ENCODE measurements around the gene F11R.
"Not testable (repeated sequence)": the region's sequence is repeated elsewhere in the genome, so short reads cannot be mapped to it uniquely, and the experiment has no call there.

Gene F11R

DNA sequence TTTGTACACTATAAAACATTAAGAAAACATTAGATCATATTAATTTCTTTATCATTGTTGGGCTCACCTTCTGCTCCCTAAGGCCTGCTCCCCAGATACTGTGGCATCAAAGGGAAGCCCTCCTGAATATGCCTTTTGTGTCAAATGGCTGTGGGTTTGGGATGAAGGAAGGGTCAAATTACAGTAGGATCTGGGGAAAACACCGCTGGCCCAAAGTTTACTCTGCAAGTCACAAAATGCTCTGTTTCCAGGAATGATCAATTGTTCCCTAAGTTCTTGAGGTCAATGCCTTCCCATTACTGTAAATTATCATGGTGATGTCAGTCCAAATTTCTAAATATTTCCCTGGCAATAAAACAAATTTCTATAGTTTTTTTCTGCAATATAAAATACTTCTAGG lies 59.5 kb downstream of the F11R start:
- DNase-seq = no peak

DNA sequence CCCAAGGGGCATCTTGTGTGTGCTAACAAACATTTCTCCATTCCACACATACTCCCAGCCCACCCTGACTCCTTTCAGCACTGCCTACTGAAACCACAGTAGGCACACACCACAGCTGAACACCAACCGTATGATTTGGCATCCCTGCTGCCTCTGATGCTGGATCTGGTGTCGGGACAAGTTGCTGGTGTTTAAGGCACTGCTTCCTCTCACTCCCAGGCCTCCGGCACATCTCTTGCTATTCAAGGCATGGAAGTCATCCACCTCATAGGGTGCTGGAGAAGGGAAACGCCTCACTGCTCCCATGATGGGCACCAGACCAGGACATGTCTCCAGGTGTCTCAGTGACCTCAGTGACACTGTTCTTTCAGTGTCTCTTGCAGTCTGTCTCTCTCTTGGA lies 64.0 kb downstream of the F11R start:
- DNase-seq = no peak

- peak; percentile 56 for DNase-seq
Observed at GRCh38 chr1:160954158-160955104, 66.5 kb downstream of the F11R start, which contains the start of gene ITLN2. Gene ITLN2, minus strand, starts transcription at chr1:160954809. Its CDS starts 68 bp downstream, at chr1:160954741.

DNA sequence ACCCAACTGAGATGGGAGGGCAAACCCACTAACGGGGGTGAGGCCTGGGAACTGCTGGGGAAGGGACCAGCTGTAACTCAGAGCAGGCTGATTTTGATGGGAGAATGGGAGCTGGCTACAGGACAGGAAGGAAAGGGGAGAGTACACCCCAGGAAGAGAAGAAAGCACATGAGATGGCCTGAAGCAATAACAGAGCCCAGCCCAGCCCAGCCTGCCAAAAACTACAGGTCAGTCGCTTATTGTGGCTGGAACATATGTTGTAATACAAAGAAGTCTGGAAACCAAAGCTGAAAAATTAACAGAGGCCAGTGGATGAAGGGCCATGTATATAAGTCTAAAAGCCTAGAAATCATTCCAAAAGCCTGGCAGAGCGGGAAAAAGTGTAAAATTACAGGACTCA lies 67.9 kb downstream of the F11R start:
- DNase-seq = no peak

GRCh38 chr1:160952129-160952510 lies 68.8 kb downstream of the F11R start:
- no peak for DNase-seq

DNA sequence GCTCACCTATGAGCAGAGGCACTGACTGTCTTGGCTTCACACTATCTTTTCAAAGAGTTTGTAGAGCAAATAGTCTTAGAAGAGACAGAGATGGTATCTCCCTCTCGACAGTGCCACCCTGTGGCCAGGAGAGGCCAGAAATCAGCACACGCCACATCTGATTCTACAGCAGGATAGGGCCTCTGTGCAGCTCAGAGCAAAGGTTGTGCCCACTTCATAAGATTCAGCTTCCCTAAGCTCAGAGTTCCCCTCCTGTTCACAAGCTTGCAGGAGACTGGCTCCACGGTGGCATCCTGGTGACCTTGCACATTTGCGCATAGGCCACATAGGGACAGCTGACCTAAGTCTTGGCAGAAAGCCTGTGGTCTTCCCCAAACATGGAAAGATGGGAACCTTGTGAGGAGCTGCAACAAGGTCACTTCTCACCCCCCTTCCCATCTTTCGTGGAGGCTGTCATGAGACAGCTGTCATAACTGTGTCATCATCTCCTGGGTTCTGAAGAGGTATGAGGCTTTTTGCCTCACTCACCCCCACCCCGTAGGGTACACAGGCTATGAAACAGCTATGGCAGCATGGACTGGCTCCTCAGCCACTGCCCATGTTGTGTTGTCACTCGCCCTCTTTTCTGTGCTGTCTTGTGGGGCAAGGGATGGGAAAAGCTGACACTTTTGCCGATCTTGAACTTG lies 69.4 kb downstream of the F11R start:
- peak; percentile 75 for DNase-seq

DNA sequence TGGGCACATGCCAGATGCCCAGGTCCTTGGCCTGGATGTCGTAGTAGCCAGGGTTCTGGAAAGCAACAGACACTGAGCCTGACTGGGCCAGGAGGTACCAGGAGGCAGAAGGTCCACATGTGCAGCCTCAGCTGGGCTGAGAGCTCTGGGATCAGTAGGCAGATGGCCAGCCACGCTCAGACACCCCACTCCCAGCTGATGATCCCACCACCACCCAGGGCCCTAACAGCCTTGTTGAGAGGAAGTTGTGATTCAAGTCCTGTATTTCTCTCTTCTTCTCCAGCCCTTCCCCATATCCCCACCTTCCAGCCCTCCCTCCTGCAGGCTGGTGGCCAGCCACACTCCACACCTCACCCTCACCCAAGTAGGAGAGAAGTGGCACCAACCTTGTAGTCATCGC lies 70.3 kb downstream of the F11R start:
- no peak for DNase-seq

DNA sequence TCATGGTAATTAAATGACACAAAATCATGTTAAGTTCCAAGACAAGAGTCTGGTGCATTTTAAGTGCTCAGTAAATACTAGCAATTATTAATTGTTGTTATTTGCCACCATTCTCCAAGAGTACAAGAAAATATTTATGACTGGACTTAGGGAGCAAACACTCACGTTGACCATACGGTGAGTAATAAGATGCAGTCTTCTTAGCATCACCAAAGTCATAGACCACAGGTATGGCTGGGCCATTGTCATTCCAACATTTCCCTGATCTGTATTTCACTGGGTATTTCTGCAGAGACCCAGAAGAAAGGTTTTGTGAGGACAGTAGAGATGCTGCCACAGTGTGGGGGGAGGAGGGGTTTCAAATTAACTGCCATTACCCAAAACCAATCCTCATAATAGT lies 71.1 kb downstream of the F11R start:
- DNase-seq = no peak

- not testable (repeated sequence) for DNase-seq
Observed at GRCh38 chr1:160949216-160949880, 71.6 kb downstream of the F11R start.

DNA sequence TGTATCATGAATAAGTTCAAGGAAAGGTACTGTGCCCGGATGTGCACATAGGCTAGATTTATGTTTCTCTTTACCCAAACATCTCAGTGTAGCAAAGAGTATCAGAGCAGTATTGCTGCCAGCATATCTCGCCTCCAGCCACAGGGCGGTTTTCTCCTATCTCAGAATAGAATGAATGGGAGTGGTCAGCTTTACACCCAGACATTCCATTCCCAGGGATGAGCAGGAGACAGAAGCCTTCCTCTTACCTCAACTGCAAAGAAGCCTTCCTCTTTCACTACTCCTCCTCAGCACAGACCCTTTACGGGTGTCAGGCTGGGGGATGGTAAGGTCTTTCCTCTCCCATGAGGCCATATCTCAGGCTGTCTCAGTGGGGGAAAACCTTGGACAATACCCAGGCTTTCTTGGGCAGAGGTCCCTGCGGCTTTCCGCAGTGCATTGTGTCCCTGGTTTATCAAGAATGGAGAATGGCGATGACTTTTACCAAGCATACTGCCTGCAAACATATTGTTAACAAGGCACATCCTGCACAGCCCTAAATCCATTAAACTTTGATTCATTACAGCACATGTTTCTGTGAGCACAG lies 73.7 kb downstream of the F11R start:
- DNase-seq = not testable (repeated sequence)

- not testable (repeated sequence) for DNase-seq
Observed at GRCh38 chr1:160945881-160946280, 75.1 kb downstream of the F11R start.

All from activated CD4-positive, alpha-beta T cell treated with anti-CD3 and anti-CD28 coated beads, Interleukin-2, amount 50 U/mL, for 16 hours (primary cell).